A172 (cell line): ENCODE data around the gene NOL8. TPM values are rescaled to one million over a fixed set of nuclear protein-coding genes. Genes with fewer than 3 reads are reported as not detected.

Experiments
- DNase-seq: peaks from one replicate; pipeline ENCODE4 v3.0.0-alpha.2; 2015; ENCODE audit warnings: low spot score
- total RNA-seq: library from RNA; depleted of rRNA; stranded (reverse); fragments of >200 nt; shearing (Covaris generic); gene quantifications from 2 replicates; pipeline ENCODE4 v1.2.3, GENCODE V29; 2014; rRNA removed

Gene NOL8
- total RNA-seq, 1 experiment from 2014 or later, result 28.6 TPM

GRCh38 chr9:92266486-92266885, 58.7 kb downstream of the NOL8 start:
- no peak for DNase-seq

- peak; percentile 24 for DNase-seq
Observed at GRCh38 chr9:92265154-92265553, 60.0 kb downstream of the NOL8 start.

GRCh38 chr9:92263131-92263530, 62.0 kb downstream of the NOL8 start:
- no peak for DNase-seq

GRCh38 chr9:92257327-92257726, 67.8 kb downstream of the NOL8 start:
- DNase-seq, result no peak

GRCh38 chr9:92254381-92255337, 70.5 kb downstream of the NOL8 start:
- no peak for DNase-seq

- DNase-seq, result no peak
Observed at GRCh38 chr9:92253656-92254055, 71.5 kb downstream of the NOL8 start.

GRCh38 chr9:92247981-92248380, 77.2 kb downstream of the NOL8 start:
- DNase-seq, result no peak

Other genes with a start within 250 kb of the NOL8 start
- 152 and 175 TPM in 2 replicates for gene SPTLC1, start 209.9 kb downstream of the NOL8 start, total RNA-seq
- gene IARS1, start 31.7 kb downstream of the NOL8 start, total RNA-seq, result 204 and 212 TPM in 2 replicates
- 11.6 and 19.0 TPM in 2 replicates for gene CENPP, start 603 bp upstream of the NOL8 start, total RNA-seq
- gene OGN, start 79.2 kb upstream of the NOL8 start, total RNA-seq, result not detected in 2 replicates
- not detected in 2 replicates for gene OMD, start 99.1 kb upstream of the NOL8 start, total RNA-seq
- not detected in 2 replicates for gene ASPN, start 157.2 kb upstream of the NOL8 start, total RNA-seq
- gene ECM2, start 210.6 kb upstream of the NOL8 start, total RNA-seq, result 0.26 TPM in 1 of 2 replicates, not detected in the other